Psoas muscle (tissue), 8 donors: ENCODE measurements around the gene PTPRG. TPM values are rescaled to one million over a fixed set of nuclear protein-coding genes. Genes with fewer than 3 reads are reported as not detected.

Experiments
- ATAC-seq, 4 donors: fragments of 200-7000 bp; cut with Tn5 transposase; one replicate each; pipeline ENCODE4 v1.9.1; 2020; ENCODE audit warnings: moderate library complexity in 3 of 4, mild to moderate bottlenecking in 2 of 4
- DNase-seq, 2 donors: peaks; one replicate each; pipeline ENCODE4 v3.0.0-alpha.2; 2020
- H3K27ac ChIP-seq: fragments of 200-600 bp; one replicate; pipeline ENCODE4 v1.8.0; 2022
- H3K27me3 ChIP-seq, 3 donors: fragments of 200-600 bp in 1 of 3; one replicate each; pipeline versions ENCODE4 v1.6.1 to v1.8.0; 2013 to 2022; ENCODE audit warnings: low read length in 2 of 3, mild to moderate bottlenecking in 2 of 3, moderate library complexity in 1 of 3; ENCODE audit not compliant: insufficient read depth in 3 of 3
- H3K36me3 ChIP-seq, 2 donors: fragments of 200-600 bp in 1 of 2; one replicate each; pipeline versions ENCODE4 v1.6.1 to v1.8.0; 2013 to 2022; ENCODE audit warnings: low read depth in 1 of 2, mild to moderate bottlenecking in 1 of 2, moderate library complexity in 1 of 2; ENCODE audit not compliant: insufficient read depth in 1 of 2
- H3K4me1 ChIP-seq: fragments of 200-600 bp; one replicate; pipeline ENCODE4 v1.8.0; 2022
- H3K4me3 ChIP-seq: fragments of 200-600 bp; one replicate; pipeline ENCODE4 v1.8.0; 2022; ENCODE audit warnings: mild to moderate bottlenecking
- H3K9me3 ChIP-seq: fragments of 200-600 bp; one replicate; pipeline ENCODE4 v1.8.0; 2022
- CTCF ChIP-seq: fragments of 200-600 bp; IDR thresholded peaks from one replicate; pipeline ENCODE4 v1.8.0; 2022; ENCODE audit warnings: antibody characterized with exemption
- WGBS, 3 donors: extraction: QIAGEN DNeasy Blood & Tissue Kit; methylation state at CpG; one replicate each; pipeline versions ENCODE4 v1.1.6 to v1.1.7; 2013; 5-methylcytosine and 5-hydroxymethylcytosine counted together
- intact Hi-C, 2 donors: fragments of 100-400 bp; cut with DNase I; formaldehyde crosslinking; loops; one replicate each; pipeline versions ENCODE4 v1.11.0 to v1.14.2; 2022
- polyA plus RNA-seq, 3 donors: library from polyadenylated mRNA; stranded (reverse); fragments of 200-250 nt; gene quantifications; one replicate each; pipeline ENCODE4 v1.2.3, GENCODE V29; 2013
- total RNA-seq, 4 donors: library from RNA; stranded (reverse); fragmentation: NEBNext Ultra II Directional in 2 of 4; extraction: Animal tissue kit (Norgen Biotek cat#: 25700) in 2 of 4; gene quantifications; one replicate each; pipeline versions ENCODE4 v1.2.1 to v1.2.4, GENCODE V29; 2021 to 2023
- donor health status: healthy with polysubstance abuse.
- donor health status: DM: no; HTN: no; CAD: no; lungs with moderate emphysema.
- donor health status: Bipolar disorder and iron deficiency.
- donor health status: healthy.
- donor health status: DM: yes; HTN: yes; CAD: no.
- donor health status: DM: no; HTN: no; CAD: no.
- donor health status: DM: no; HTN: no; CAD: no.
- donor health status: DM: yes; HTN: yes; CAD: no.

Gene PTPRG
- total and polyA plus RNA-seq, 7 donors: 4.5 to 29.5 (median 12.6) TPM

- Histone ChIP-seq H3K36me3 (peaks cover 0 to 2% of the 10 kb centered on the region in 2 donors), H3K4me3 (no peak overlapping the region), H3K4me1 (peaks cover 25% of the 10 kb centered on the region), H3K27me3 (no peaks in the 10 kb centered on the region), H3K27ac (no peak overlapping the region), H3K9me3 (no peaks in the 10 kb centered on the region)
- DNase-seq: no peak
- ATAC-seq: peak in 3 of 4 donors; percentile 22 to 65 (median 42)
- TF ChIP-seq CTCF: no peak
- intact Hi-C loops: no loop called here
- 15 to 31% (median 24%) methylated on average over 2 of the region's 2 CpGs for WGBS, 3 donors
Measured at GRCh38 chr3:61627768-61628185, 66.4 kb downstream of the PTPRG start.

GRCh38 chr3:61628636-61629035, 67.3 kb downstream of the PTPRG start:
- no peak for DNase-seq
- H3K36me3 ChIP-seq: peaks cover 0 to 2% of the 10 kb centered on the region in 2 donors
- no peak for TF ChIP-seq CTCF
- no peak overlapping the region for H3K4me3 ChIP-seq
- H3K9me3 ChIP-seq: no peaks in the 10 kb centered on the region
- WGBS, 3 donors: 20 to 55% (median 24%) methylated on average over 3 of the region's 3 CpGs
- intact Hi-C loops: no loop called here
- H3K27me3 ChIP-seq: no peaks in the 10 kb centered on the region
- H3K27ac ChIP-seq: no peak overlapping the region
- H3K4me1 ChIP-seq: peaks cover 25% of the 10 kb centered on the region
- peak in 1 of 4 donors; percentile 28 for ATAC-seq

GRCh38 chr3:61629442-61629841, 68.1 kb downstream of the PTPRG start:
- Histone ChIP-seq H3K27ac (no peak overlapping the region), H3K4me3 (no peak overlapping the region), H3K36me3 (no peaks in the 10 kb centered on the region), H3K27me3 (no peaks in the 10 kb centered on the region), H3K4me1 (peaks cover 25% of the 10 kb centered on the region), H3K9me3 (no peaks in the 10 kb centered on the region)
- 81 to 93% (median 85%) methylated on average over 4 of the region's 4 CpGs for WGBS, 3 donors
- no peak for TF ChIP-seq CTCF
- intact Hi-C loops: no loop called here
- no peak for ATAC-seq
- DNase-seq: no peak

- H3K4me1 ChIP-seq: peaks cover 25% of the 10 kb centered on the region
- H3K27me3 ChIP-seq: no peaks in the 10 kb centered on the region
- H3K27ac ChIP-seq: no peak overlapping the region
- intact Hi-C loops: no loop called here
- no peaks in the 10 kb centered on the region for H3K36me3 ChIP-seq
- TF ChIP-seq CTCF: no peak
- no peak for DNase-seq
- no peak for ATAC-seq
- H3K9me3 ChIP-seq: no peaks in the 10 kb centered on the region
- no peak overlapping the region for H3K4me3 ChIP-seq
- WGBS, 3 donors: 87 to 98% (median 87%) methylated on average over 2 of the region's 2 CpGs
Measured at GRCh38 chr3:61631108-61631769, 69.9 kb downstream of the PTPRG start.
